K562 (cell line): ENCODE measurements around the gene KIF17. TPM values are rescaled to one million over a fixed set of nuclear protein-coding genes. Genes with fewer than 3 reads are reported as not detected.

Source experiments
- BRD4 ChIP-seq: fragments of 200-600 bp; sonication (generic); IDR thresholded peaks from 2 replicates; pipeline ENCODE4 v1.6.1; 2017; ENCODE audit warnings: inconsistent platforms
- CBX3 ChIP-seq, 2 experiments: IDR thresholded peaks; 1 replicate in 1 of 2; 2 replicates in 1 of 2; pipeline ENCODE4 v1.6.1; 2012; ENCODE audit warnings: inconsistent platforms in 2 of 2, low read length in 2 of 2, borderline replicate concordance in 1 of 2, control low read depth in 1 of 2
- MAFK ChIP-seq: IDR thresholded peaks from 2 replicates; pipeline ENCODE4 v1.6.1; 2011; ENCODE audit warnings: low read length, improper control_type of control experiment
- NR3C1 ChIP-seq: sonication (generic); formaldehyde crosslinking; IDR thresholded peaks from 2 replicates; pipeline ENCODE4 v1.8.1; 2022; ENCODE audit warnings: missing genetic modification reagents
- OTX1 ChIP-seq: fragments of 450-650 bp; formaldehyde crosslinking; IDR thresholded peaks from 2 replicates; pipeline ENCODE4 v1.4.0; 2022; ENCODE audit warnings: mild to moderate bottlenecking
- SPI1 ChIP-seq: IDR thresholded peaks from 2 replicates; pipeline ENCODE4 v1.6.1; 2011; ENCODE audit warnings: low read depth, low read length, control low read depth, borderline replicate concordance
- ZBTB7A ChIP-seq: IDR thresholded peaks from 2 replicates; pipeline ENCODE4 v1.6.1; 2011; ENCODE audit warnings: low read depth, mild to moderate bottlenecking, low read length, moderate library complexity, borderline replicate concordance; ENCODE audit not compliant: control insufficient read depth
- ZNF24 ChIP-seq: fragments of 450-650 bp; IDR thresholded peaks from 2 replicates; pipeline ENCODE4 v1.6.1; 2016
- ZNF311 ChIP-seq: fragments of 250-450 bp; sonication (Bioruptor Pico); IDR thresholded peaks from 2 replicates; pipeline ENCODE4 v1.4.0; 2020; ENCODE audit warnings: mild to moderate bottlenecking, moderate library complexity
- ZNF699 ChIP-seq: fragments of 250-450 bp; sonication (Bioruptor Pico); IDR thresholded peaks from 2 replicates; pipeline ENCODE4 v1.8.0; 2021; ENCODE audit warnings: mild to moderate bottlenecking, moderate library complexity; ENCODE audit not compliant: insufficient replicate concordance
- polyA plus RNA-seq, 8 experiments: library from polyadenylated mRNA; depleted of rRNA in 4 of 8; stranded (reverse) in 5 of 8; unstranded in 3 of 8; fragments of >200 nt; fragmentation: Nextera tagmentation in 2 of 8; fragmentation: Illumina TruSeq in 1 of 8; extraction: Ambion mirVana in 2 of 8; extraction: Trizol in 1 of 8; gene quantifications; 2 replicates each; pipeline versions ENCODE4 v1.2.1 to v1.2.3, GENCODE V29; 2011 to 2014; ENCODE audit warnings: inconsistent platforms in 1 of 8, missing spikeins in 1 of 8
- total RNA-seq, 7 experiments: library from RNA; depleted of rRNA in 6 of 7; stranded (reverse); fragments of >200 nt in 6 of 7; fragmentation: Illumina TruSeq in 2 of 7; extraction: Trizol in 2 of 7; gene quantifications; 2 replicates each; pipeline versions ENCODE4 v1.2.1 to v1.2.3, GENCODE V29; 2011 to 2021; ENCODE audit warnings: low replicate concordance in 1 of 7
- TF ChIP-seq, protein P1 (sequence below): fragments of 450-650 bp; formaldehyde crosslinking; IDR thresholded peaks from 2 replicates; pipeline ENCODE4 v1.4.0; 2020; ENCODE audit warnings: mild to moderate bottlenecking, moderate library complexity
- TF ChIP-seq, protein P2 (sequence below): fragments of 250-450 bp; sonication (Bioruptor Pico); IDR thresholded peaks from 2 replicates; pipeline ENCODE4 v1.8.0; 2021; ENCODE audit warnings: borderline replicate concordance, mild to moderate bottlenecking, moderate library complexity; ENCODE audit not compliant: poor library complexity, severe bottlenecking

The KIF17 gene
- total and polyA plus RNA-seq, 9 of the 15 experiments (the other 6 are each of a cell fraction or from before 2014, with no cell fraction given) = 0.04 to 0.47 (median 0.18) TPM; not detected in 5

DNA sequence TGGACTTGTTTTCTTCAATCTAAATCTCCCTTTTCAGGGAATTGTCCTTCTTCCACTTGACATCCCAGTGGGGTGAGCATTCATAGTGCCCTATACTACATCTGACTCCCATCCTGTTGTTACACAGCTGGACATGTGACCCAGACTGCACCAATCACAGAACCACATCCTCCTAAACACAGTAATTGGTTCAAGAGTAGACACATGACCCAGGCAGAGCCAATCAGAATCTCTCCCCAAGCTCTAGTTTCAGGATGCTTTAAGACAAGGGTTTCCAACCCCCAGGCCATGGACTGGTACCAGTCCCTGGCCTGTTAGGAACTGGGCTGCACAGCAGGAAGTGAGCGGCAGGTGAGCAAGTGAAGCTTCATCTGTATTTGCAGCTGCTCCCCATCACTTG, 51.0 kb downstream of the KIF17 start (continued):
- TF ChIP-seq, protein P1, sequence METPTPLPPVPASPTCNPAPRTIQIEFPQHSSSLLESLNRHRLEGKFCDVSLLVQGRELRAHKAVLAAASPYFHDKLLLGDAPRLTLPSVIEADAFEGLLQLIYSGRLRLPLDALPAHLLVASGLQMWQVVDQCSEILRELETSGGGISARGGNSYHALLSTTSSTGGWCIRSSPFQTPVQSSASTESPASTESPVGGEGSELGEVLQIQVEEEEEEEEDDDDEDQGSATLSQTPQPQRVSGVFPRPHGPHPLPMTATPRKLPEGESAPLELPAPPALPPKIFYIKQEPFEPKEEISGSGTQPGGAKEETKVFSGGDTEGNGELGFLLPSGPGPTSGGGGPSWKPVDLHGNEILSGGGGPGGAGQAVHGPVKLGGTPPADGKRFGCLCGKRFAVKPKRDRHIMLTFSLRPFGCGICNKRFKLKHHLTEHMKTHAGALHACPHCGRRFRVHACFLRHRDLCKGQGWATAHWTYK (CRISPR knock-in tag) = no peak
- no peak for TF ChIP-seq OTX1 (CRISPR knock-in tag)
- 0 out of 3 replicates have a peak, but pooled peaks of 1 of the 2 experiments have one; percentile 29 for TF ChIP-seq CBX3 (IDR thresholded peaks at IDR 0.05; ENCODE audit: borderline replicate concordance in 1 of 2, low read length in 2 of 2)
- TF ChIP-seq, protein P2, sequence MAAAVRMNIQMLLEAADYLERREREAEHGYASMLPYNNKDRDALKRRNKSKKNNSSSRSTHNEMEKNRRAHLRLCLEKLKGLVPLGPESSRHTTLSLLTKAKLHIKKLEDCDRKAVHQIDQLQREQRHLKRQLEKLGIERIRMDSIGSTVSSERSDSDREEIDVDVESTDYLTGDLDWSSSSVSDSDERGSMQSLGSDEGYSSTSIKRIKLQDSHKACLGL (CRISPR knock-in tag) = no peak
- TF ChIP-seq ZNF24 = no peak
- no peak for TF ChIP-seq ZNF311 (CRISPR knock-in tag)
- no peak for TF ChIP-seq ZNF699 (CRISPR knock-in tag)
- TF ChIP-seq MAFK = no peak
- no peak for TF ChIP-seq NR3C1 (CRISPR knock-in tag)
- TF ChIP-seq SPI1 = no peak
- TF ChIP-seq ZBTB7A = no peak
- no peak for TF ChIP-seq BRD4
